Activated CD4-positive, alpha-beta T cell treated with anti-CD3 and anti-CD28 coated beads for 4 hours (primary cell): ENCODE results near the gene ACTMAP.

ENCODE experiments used
- DNase-seq, 2 donors: peaks; one replicate each; pipeline ENCODE4 v3.0.0-alpha.2; 2020

The ACTMAP gene

DNA sequence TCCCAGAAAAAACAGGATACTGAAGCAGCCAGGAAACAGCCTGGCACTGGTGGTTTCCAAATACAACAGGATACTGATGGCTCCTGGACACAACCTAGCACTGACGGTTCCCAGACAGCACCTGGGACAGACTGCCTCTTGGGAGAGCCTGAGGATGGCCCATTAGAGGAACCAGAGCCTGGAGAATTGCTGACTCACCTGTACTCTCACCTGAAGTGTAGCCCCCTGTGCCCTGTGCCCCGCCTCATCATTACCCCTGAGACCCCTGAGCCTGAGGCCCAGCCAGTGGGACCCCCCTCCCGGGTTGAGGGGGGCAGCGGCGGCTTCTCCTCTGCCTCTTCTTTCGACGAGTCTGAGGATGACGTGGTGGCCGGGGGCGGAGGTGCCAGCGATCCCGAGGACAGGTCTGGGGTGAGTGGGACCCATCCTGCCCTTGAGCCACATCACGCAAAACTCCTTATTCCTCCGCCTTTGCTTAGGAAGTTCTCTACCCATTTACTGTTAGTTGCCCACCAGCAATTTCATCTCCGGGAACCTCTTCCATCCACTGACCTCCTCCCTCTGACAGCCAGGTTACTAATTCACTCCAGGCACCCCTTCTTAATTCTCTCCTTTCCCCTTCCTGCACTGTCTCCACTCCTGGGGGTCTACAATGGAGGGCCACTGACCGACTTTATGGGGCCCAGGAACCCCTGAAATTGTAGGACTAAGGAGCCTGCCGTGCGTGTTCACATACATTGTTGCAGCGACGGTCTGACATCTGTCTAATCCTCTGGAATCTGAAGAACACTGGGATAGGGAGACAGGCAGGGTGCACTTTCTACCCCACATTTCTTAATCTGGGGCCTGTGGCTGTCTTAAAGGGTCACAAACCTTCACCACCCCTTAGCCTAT is 32.1 kb downstream of the ACTMAP start:
- peak in 1 of 2 donors; percentile 14 for DNase-seq

DNA sequence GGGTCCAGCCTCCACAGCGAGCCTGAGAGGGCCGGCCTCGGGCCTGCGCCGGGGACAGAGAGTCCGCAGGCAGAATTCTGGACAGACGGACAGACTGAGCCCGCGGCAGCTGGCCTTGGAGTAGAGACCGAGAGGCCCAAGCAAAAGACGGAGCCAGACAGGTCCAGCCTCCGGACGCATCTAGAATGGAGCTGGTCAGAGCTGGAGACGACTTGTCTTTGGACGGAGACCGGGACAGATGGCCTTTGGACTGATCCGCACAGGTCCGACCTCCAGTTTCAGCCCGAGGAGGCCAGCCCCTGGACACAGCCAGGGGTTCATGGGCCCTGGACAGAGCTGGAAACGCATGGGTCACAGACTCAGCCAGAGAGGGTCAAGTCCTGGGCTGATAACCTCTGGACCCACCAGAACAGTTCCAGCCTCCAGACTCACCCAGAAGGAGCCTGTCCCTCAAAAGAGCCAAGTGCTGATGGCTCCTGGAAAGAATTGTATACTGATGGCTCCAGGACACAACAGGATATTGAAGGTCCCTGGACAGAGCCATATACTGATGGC is 32.9 kb downstream of the ACTMAP start:
- no peak for DNase-seq

DNA sequence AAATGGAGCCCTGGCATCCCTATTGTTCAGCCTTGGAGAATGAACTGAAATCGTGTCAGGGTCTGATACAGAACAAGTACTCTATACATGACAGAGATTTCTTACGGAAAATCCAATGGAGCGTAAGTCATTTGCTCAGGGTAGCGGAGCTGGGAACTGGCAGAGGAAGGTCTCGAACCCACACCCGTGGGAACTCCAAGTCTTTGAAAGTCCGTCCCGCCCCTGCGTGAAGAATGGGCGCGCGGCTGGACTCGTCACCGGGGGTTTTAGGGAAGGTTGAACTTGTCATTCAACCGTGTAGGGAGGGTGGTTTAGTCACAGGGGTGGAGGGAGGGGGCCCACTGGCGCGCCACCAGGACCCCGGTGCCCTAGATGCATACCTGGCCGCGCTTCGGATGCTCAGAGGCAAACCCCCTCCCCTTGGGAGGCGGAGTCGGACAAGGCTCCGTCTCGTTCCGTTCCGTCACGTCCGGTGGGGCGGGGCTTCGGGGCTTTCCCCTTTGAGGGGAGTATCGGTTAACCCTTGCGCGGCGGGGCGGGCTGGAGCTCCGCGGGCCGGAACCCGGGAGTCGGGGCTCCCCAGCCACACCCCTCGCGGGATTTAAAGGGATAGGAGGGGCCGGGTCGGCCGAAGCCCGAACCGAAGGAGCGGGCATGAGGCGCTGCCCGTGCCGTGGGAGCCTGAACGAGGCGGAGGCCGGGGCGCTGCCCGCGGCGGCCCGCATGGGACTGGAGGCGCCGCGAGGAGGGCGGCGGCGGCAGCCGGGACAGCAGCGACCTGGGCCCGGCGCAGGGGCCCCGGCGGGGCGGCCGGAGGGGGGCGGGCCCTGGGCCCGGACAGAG is 33.6 kb downstream of the ACTMAP start, which contains the start of the genes COQ8B and ITPKC:
Gene COQ8B (minus strand): TSS at position 405 of the 843 bp plus-strand sequence. CDS start 2,254 bp downstream, outside the sequence.
Gene ITPKC (plus strand): TSS at position 631 of the 843 bp plus-strand sequence. CDS start 24 bp downstream, at position 655.
- peak; percentile 100 for DNase-seq

DNA sequence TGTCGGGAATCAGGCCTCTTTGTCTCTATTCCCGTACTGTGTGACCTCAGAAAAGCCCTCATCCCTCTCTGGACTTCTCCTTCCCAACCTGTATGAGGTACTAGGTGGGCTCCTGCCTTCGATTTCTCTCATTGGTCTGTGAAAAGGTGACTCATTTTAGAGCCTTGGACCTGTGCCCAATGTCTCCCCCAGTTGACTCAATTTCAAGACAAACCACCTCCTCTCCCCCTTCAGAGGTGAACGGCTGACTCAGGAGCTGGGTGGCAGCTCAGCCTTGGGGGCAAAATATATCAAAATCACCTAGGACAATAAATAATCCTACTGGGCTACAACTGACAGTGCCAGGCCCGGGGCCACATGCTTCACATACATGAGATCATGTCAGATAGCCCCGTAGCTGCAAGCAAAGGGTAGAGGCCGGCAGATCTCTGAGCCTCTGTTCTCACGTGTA is 34.2 kb downstream of the ACTMAP start:
- peak; percentile 82 for DNase-seq

DNA sequence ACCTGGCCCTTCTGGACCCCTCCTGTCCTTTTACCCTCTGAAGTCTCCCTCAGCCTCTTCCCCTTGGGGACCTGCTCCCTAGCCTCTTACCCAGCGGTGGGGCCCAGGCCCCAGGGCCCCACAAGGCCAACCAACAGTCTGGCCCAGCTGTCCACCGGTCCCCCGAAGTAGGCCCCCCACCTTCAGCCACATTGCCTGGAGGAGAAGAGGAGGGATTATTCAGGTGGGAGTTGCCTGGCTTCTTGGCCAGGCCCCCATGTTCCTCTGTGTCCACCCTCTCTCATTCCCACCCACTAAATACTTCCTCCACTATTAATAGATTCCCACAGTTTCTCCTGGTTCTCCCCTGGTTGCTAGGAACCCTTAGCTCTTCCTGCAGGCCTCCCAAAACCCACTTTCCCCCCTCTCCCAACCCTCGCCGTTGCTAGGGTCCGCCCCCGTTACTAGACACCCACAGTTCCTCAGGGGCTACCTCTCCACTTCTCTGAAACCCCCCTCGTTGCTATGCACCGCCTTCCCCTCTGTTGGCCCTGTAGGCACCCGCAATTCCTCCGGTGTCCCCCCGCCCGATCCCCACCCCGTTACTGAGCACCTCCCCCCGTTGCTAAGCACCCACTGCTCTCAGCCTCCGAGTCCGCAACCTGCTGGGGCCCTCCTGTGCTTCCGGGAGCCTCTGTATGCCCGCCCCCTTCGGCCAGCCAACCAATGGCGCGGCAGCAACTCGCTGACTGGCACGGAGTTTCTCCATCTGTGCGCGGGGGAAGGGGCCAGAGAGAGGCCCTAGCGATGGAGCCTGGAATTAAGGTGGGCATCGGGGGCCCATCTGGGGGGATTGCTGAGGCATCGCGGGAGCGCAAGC is 35.6 kb downstream of the ACTMAP start:
- peak; percentile 90 to 91 for DNase-seq

DNA sequence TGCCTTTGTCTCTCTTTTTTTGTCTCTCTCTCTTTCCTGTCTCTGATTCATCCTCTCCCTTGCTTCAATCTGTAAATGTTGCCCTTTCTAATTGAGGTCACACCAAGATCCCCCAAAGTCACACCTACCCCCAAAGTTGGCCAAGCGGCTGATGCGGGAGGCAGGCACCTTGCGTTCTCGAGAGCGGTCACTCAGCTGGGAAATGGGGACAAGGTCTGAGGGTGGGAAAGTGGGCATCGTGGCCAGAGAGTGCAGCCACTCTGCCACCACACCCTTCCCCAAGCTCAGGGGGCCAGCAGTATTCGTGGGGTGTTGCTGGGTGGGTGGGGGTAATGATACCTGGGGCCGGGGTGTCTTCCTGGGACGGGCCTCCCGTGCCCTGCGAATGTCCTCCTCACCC is 36.3 kb downstream of the ACTMAP start:
- DNase-seq: no peak

DNA sequence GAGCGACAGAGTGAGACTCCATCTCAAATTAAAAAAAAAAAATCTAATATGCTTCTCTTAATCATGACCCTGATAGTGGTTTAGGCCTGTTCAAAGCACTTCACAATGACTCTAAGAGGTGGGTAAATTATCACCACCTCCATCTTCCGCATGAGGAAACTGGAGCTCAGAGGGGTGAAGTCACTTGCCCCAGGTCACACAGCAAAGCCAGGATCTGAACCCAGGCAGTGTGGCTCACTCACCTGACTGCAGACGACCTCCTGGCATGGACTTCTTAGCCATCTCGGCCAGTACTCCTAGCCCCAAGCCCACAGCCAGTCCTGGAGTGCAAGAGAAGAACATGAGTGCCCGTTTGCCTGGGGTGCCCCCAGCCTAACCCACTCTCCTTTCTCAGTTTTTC is 40.5 kb downstream of the ACTMAP start:
- no peak for DNase-seq

DNA sequence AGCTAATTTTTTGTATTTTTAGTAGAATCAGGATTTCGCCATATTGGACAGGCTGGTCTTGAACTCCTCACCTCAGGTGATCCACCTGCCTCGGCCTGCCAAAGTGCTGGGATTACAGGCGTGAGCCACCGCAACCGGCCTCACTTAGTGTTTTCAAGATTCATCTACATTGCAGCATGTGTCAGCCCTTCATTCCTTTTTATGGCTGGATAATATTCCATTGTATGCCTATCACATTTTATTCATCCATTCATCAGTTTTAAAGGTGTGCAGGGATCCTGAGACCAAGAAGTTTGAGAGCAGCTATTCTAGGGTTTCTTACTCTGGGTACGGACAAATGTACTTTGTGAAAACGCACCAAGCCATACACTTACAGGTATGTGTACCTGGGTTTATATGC is 42.7 kb downstream of the ACTMAP start:
- no peak for DNase-seq

DNA sequence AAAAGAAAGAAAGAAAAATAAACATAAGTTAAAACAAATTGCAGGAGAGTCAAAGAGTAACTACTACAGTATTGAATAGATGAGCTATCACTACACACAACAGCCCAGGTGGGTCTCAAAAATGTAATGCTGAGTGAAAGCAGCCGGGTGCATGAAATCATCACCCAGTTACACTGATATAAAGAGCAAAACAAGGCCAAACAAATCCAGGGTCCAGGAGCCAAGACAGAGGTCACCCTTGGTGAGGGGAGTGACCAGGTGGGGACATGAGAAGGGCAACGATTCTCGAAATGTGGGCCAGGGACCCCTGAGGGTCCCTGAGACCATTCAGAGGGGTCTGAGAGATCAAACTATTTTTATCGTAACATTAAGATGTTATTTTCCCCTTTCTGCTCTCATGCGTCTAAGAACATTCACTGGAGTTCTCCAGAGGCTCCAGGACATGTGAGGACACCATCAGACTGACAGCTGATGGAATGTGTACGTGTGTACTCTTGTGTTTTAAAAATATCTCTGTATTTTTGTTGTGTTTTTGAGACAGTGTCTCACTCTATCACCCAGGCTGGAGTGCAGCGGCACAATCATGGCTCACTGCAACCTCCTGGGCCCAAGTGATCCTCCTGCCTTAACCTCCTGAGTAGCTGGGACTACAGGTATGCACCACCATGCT is 44.2 kb downstream of the ACTMAP start:
- DNase-seq: no peak

DNA sequence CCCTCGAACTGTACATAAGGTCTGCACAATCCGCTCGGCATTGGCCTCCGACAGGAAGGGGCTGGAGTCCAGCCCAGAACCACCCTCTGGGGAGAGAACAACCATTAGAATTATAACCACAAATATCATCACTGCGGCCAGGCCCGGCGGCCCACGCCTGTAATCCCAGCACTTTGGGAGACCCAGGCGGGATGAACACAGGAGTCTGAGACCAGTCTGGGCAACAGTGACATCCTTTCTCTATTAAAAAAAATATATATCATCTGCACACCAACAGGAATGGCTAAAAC is 45.0 kb downstream of the ACTMAP start:
- DNase-seq: no peak

DNA sequence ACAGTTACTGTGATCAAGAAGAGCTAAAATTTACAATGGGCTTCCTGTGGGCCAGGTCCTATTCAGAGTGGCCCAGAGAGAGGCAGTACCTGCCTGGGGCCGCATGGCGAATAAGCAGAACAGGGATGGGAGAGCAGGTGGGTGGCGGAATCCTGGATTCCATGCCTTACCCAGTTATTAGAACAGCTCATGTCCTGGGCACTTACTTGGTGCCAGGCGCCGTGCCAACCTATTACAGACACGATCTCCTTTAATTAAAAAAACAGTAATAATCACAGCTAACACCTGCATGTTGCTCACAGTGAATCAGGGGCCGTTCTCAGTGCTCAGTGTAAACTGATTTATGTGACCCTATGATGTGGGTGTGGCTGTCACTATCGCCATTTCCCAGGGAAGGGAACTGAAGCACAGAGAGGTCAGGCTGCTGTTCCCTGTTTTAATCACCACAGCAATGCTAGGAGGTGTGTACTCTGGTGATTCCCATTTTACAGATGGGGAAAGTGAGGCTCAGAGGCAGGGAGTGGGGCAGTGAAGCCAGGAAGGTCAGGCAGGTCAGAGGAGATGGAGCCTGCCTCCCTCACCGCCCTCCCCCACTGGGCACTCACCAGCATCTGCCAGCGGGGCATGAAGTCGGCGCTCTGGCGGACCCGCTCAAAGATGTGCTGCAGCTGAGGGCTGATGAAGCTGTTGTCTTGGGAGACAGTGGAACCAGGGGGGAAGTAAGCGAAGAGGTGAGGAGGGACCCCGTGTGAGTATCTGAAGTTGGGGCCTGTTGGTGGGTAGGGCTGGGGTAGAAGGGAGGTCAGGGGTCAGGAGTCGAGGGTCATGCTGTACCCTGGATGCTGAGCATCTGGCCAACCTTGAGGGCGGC is 45.6 kb downstream of the ACTMAP start:
- DNase-seq: no peak

DNA sequence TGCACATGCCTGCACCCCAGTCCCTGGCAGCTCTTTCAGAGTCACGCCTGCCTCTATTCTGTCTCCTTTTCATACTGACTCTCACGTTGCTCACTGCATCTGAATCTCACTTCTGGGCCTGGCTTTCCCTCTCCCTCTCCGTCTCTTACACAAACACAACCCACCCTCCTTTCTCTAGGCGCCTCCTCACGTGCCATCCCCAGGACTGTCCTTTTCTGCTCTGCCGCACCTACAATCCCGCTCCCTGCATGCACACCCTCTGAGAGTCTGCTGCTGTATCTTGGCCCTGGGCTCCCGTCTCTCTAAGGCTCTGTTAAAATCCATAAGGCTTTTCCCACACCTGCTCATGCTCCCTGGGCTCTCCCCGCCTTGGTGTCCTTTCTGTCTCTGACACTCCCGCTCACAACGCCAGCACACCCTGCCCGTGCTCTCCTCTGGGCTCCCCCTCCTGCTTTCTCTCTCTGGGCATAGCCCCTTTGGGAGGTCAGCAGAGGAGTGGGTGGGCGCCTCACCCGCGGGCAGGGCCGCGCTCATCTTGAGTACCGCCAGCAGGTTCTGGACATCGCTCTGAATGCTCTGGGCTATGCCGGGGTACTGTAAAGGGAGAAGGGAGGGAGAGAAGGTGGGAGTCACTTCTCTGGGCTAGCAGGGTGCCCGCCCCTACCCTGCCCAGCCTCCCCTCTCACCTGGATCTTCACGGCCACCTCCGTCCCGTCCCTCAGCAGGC is 47.1 kb downstream of the ACTMAP start:
- DNase-seq: no peak

DNA sequence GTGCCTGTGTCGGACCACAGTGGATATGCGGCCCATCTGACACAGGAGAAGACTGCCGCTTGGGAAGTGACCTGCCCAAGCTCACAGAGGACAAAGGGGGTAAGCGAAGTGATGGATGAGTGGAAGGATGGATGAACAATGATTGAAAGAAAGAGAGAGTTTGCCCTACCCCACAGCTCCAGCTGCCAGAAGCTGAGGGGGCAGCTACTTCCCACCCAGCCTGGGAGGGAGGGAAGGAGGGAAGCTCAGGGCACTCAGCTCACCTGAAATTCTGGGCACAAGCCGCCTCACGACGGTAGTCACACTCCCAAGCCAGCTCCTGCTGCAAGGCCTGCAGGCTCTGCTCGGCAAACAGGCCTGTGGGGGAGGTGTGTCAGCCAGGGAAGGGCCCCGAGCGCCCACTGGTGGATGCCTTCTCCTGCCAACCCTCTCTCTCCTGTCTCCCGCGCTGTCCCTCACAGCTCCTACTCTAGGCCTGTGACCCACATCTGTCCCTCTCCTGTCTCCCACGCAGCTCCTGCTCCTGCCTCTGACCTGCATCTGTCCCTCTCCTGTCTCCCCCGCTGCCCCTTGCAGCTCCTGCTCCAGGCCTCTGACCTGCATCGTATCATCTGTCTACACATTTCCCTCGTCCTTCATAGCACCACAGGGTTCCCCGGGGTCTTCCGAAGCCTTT is 47.8 kb downstream of the ACTMAP start:
- DNase-seq: no peak

DNA sequence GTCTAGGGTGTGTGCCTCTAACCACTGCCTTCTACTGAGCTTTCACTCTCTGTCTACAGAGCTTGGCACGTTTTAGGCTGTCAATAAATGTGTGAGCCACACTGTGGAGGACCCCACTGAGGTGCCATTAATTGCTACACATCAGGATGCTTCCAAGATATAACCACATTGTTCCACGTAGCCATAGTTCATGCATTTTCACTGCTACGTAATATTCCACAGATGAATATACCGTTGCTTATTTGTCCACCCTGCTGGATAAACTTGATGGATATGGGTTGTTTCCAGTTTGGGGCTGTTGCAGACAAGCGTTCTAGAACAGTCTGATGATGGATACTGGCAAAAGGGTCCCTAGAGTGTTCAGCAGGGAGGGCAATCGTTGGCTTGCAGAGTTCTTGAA is 48.5 kb downstream of the ACTMAP start:
- DNase-seq: no peak

DNA sequence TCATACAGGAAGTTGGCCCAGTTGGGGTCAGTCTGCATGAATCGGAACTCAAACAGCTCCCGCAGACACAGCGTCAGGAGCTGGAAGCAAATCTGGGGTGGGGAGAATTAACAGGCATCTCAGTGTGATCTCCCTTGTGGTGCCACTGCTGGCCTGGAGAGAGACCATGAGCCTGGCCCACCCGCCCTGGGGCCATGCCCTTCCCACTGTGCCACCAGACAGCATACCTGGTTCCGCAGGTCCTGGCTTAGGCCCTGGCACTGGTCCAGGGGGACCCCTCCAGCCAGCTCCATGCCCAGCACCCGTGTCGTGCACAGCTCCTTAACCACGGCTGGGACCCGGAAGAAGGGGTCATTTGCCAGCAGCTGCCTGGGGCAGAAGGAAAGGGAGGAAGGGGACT is 50.2 kb downstream of the ACTMAP start:
- no peak for DNase-seq

DNA sequence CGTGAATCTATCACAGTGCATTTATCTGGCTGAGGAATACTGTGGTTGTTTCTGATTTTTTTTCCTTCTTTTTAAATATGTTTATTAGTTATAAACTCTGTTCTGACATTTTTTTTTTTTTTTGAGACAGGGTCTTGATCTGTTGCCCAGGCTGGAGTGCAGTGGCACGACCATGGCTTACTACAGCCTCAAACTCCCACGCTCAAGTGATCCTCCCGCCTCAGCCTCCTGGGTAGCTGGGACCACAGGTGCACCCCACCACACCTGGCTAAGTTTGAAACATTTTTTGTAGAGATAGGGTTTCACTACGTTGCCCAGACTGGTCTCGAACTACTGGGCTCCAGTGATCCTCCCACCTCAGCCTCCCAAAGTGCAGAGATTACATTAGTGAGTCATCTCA is 53.3 kb downstream of the ACTMAP start:
- DNase-seq: no peak

DNA sequence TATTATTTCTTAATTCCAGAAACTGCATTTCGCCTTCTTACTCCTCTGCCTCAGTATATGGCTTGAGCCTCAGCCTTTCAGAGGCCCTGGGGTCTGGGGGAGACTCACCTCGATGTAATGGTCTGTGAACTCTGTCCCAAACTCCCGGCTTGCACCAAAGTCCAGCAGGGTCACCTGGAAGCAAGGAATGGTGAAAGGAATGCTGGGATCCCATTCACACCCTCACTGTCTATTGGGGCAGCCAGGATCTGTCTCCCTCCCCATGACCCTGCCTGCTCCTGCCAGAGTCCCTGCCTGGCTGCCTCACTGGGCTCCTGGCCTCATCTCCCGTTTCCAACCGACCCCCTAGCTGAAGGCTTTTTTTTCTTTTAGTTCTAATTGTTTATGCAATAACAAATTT is 54.4 kb downstream of the ACTMAP start:
- no peak for DNase-seq

DNA sequence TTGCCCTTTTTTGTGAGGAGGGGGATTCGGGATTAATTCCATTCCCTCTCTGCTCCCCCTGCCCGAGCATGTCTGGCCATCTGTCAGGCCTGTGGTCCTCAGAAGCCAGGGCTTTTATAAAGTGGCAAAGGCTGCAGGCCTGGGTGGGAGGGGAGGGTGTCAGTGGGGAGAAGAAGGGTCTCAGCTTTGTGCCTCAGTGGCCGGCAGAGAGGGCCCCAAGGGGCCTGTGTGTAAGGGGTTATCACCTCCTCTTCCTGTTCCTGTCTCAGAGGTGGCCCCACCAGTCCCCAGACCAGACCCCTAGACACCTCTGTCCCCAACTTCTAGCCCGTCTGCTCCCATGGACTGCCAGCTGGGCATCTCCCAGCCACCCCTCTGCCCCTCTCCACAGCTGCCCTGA is 56.4 kb downstream of the ACTMAP start:
- no peak for DNase-seq

DNA sequence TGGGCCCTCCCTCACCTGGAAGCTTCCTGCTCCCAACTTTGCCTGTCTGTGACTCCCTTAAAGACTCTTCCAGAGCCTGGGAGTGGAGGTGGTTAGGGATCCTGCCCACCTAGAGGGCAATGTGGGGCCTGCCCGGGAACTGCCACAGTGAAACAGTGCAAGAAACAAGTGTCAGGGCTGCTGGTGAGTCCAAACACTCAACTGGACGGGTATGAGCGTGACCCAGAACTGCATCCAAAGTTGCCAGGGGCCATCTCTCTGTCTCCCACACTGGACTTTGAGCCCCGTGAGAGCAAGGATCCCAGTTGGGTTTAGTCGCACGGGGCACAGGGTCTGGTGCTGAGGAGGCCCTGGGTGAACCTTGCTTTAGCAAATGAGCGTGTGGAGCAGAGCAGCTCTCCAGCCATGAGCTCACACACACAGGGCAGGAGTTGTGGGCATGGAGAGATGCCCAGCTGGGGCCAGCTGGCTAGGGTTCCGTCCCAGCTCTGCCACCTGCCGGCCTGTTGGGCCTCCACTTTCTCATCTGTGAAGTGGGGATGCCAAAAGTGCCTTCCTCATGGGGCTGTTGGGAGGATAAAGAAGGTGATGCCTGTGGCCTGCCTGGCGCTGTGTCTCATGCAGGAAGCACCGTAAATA is 57.0 kb downstream of the ACTMAP start:
- DNase-seq: no peak
